Measurements from ENCODE around the gene C17orf100.

GRCh38 chr17:6681671-6682070 is 30.1 kb downstream of the C17orf100 start:
- TF ChIP-seq CTCF (IDR thresholded peaks at IDR 0.05) (no peak), POLR2A (IDR thresholded peaks at IDR 0.05) (no peak)

Measured in esophagus squamous epithelium (tissue), 4 donors.